ENCODE results near the gene IGF1. TPM values are rescaled to one million over a fixed set of nuclear protein-coding genes. Genes with fewer than 3 reads are reported as not detected.

The IGF1 gene
- total and polyA plus RNA-seq, 5 donors: 4.7 to 71.9 (median 6.5) TPM

DNA sequence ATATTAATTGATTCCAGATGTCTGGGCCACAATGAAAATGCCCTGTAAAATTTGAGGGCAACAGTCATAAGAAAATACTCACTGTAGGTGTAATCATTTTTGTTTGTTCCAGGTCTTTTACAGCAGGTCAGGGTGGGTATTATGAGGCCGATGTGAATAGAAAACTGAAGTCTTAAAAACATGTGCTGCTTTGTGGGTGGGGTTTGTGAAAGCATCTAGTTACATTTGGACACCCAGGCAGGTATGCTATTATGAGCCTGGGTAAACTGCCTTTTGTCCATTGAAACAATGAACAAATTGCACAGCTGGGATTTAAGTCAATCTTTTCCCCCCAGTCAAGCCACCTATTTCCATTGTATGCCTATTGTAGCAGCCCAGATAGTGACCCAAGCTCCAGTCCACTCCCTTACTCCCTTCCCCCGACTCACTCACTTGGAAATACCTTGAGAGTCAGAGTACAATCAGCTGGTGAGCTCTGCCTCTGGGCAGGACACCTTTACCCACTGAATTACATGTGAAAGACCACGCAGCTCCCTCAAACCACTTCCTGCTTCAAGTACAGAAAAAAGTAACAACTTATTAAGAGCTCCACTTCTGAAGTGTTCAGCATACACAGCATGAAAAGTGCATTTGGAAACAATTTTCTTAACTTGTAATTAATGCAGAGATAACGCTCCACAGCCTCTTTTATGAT, 1.8 kb downstream of the IGF1 start:
- ATAC-seq: peak in 1 of 2 donors; percentile 17
- H3K27ac ChIP-seq (ENCODE audit: low read length): no peak overlapping the region
- H3K4me1 ChIP-seq (ENCODE audit: control insufficient read depth, insufficient read depth, low read length): peaks cover 3% of the 10 kb centered on the region

DNA sequence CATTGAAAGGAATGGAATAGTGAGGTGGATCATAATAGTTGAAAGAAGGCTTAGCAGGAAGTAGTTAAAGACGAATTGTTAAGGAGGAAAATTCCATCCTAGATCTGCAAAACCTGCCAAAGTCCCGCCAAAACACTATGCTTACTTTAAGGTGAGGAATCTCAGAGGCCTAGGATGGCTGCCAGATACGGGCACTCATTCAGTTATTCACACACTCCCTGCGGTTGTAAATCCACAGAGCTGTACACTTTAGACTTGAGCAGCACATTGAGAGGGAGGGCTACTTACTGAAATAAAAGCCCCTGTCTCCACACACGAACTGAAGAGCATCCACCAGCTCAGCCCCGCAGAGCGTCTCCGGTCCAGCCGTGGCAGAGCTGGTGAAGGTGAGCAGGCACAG, 5.0 kb downstream of the IGF1 start:
- H3K27ac ChIP-seq (ENCODE audit: low read length): no peak overlapping the region
- no peak for ATAC-seq
- intact Hi-C loops (cut with DNase I): no loop called here
- no peak for DNase-seq
- no peaks in the 10 kb centered on the region for H3K9me3 ChIP-seq (ENCODE audit: control insufficient read depth, low read length)
- peaks cover 3% of the 10 kb centered on the region for H3K4me1 ChIP-seq (ENCODE audit: control insufficient read depth, insufficient read depth, low read length)
- no peaks in the 10 kb centered on the region for H3K27me3 ChIP-seq (ENCODE audit: control insufficient read depth, insufficient read depth)
- no peak overlapping the region for H3K4me3 ChIP-seq (ENCODE audit: low read length)
- 80% methylated on average over 9 of the region's 9 CpGs for WGBS

More for the DNA sequence above, 1.8 kb downstream of the IGF1 start:
- WGBS: 32% methylated on average over 4 of the region's 4 CpGs
- no peaks in the 10 kb centered on the region for H3K27me3 ChIP-seq (ENCODE audit: control insufficient read depth, insufficient read depth)
- no peaks in the 10 kb centered on the region for H3K9me3 ChIP-seq (ENCODE audit: control insufficient read depth, low read length)
- DNase-seq: no peak
- intact Hi-C loops (cut with DNase I): no loop called here
- peak overlapping the region; percentile 71 for H3K4me3 ChIP-seq (ENCODE audit: low read length)

DNA sequence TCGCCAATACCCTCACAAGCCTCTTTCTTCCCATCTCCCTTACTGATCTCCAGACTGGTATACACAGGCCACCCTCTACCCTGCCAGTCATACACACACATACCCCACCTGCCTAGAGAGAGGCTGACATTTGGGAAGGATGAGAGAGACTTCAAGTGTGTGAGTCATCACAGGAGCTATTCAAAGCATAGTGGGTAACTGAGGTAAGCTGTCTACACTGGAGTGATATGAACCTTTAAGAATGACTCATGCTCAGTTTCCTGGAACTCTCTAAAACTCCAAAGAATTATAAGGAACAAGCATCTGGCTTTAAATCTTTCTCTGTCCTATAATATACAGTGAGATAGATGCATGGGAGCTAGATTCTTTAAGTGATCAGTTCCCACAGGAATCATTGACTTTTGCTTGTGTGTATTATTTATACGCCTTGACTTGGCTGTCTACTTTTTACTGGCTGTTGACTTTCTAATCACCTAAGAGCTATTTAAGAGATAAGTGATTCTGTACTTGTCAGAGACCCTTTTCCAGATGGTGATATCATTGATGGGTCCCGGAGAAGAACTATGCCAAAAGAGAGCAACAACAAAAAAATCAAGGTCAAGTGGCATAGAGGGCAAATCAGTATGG, 5.8 kb downstream of the IGF1 start:
- Histone ChIP-seq H3K27me3 (ENCODE audit: control insufficient read depth, insufficient read depth) (no peaks in the 10 kb centered on the region), H3K4me3 (ENCODE audit: low read length) (no peak overlapping the region), H3K9me3 (ENCODE audit: control insufficient read depth, low read length) (no peaks in the 10 kb centered on the region), H3K4me1 (ENCODE audit: control insufficient read depth, insufficient read depth, low read length) (peaks cover 3% of the 10 kb centered on the region), H3K27ac (ENCODE audit: low read length) (no peak overlapping the region)
- ATAC-seq (peak in 1 of 2 donors; percentile 51), DNase-seq (no peak)
- intact Hi-C loops (cut with DNase I): no loop called here
- 67% methylated on average over 3 of the region's 3 CpGs for WGBS

DNA sequence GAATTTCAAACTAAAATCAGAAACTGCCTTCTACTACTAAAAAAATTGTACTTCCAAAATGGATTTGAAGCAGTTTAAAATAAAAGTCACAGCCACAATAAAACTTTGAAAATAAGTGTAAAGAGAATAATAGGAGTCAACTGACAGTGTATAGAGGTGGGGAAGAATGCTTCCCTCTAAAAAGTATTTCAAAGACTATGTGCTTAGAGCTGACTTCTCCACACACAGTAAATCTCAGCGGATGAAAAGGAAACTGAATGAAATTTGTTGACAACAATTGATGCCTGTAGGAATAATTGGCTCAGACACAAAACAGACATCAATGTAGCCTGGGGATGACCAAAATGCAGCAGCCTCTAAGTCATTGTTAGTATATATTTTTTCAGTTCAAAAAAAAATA, 7.9 kb downstream of the IGF1 start:
- Histone ChIP-seq H3K27ac (ENCODE audit: low read length) (no peak overlapping the region), H3K4me3 (ENCODE audit: low read length) (no peak overlapping the region), H3K4me1 (ENCODE audit: control insufficient read depth, insufficient read depth, low read length) (peaks cover 3% of the 10 kb centered on the region), H3K9me3 (ENCODE audit: control insufficient read depth, low read length) (no peaks in the 10 kb centered on the region), H3K27me3 (ENCODE audit: control insufficient read depth, insufficient read depth) (no peaks in the 10 kb centered on the region)
- intact Hi-C loops (cut with DNase I): no loop called here
- ATAC-seq (no peak), DNase-seq (no peak)
- 72% methylated on average over 1 of the region's 1 CpG for WGBS

DNA sequence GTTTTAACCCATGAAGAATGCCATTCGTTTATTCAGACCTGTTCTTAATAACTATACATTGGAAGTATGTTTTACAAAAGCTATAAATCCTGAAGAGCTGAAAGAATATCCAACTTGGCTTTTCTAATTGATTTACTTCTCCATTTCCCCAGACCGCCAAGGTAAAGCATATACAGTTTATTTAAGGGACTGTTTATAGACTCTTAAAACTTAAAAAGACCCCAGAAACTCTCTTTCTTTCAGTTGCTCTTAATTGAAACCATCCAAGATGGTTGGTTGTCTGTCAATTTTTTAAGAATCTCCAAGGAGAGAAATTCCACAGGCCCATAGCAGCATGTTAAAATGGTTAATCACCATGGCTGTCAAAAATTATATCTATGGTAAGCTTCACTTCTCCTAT, 8.8 kb downstream of the IGF1 start:
- intact Hi-C loops (cut with DNase I): no loop called here
- Histone ChIP-seq H3K4me1 (ENCODE audit: control insufficient read depth, insufficient read depth, low read length) (peaks cover 3% of the 10 kb centered on the region), H3K27me3 (ENCODE audit: control insufficient read depth, insufficient read depth) (no peaks in the 10 kb centered on the region), H3K9me3 (ENCODE audit: control insufficient read depth, low read length) (no peaks in the 10 kb centered on the region), H3K27ac (ENCODE audit: low read length) (no peak overlapping the region), H3K4me3 (ENCODE audit: low read length) (no peak overlapping the region)
- DNase-seq: no peak
- WGBS: 81% methylated on average over 2 of the region's 2 CpGs
- ATAC-seq: no peak

DNA sequence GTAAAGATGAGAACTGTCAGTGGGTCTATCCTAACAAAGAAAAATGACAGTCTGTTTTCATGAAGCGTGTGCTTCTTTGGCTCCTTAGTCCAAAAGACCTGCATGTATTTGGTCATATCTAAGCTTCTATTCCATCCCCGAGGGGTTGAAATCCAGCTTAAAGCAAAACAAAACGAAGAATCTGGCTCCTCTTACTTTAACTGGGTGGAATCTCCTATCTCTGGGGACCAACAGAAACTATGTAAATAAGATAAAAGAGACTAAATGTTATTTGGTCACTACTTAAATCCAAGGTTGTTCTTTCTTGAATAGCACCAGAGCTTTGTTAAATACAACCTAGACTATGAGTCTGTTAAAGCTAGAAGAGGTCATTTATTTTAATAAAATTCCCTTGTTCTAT, 9.4 kb downstream of the IGF1 start:
- no peak overlapping the region for H3K4me3 ChIP-seq (ENCODE audit: low read length)
- H3K27me3 ChIP-seq (ENCODE audit: control insufficient read depth, insufficient read depth): no peaks in the 10 kb centered on the region
- H3K9me3 ChIP-seq (ENCODE audit: control insufficient read depth, low read length): no peaks in the 10 kb centered on the region
- ATAC-seq (no peak), DNase-seq (no peak)
- intact Hi-C loops (cut with DNase I): no loop called here
- 40% methylated on average over 3 of the region's 3 CpGs for WGBS
- H3K27ac ChIP-seq (ENCODE audit: low read length): no peak overlapping the region
- peaks cover 3% of the 10 kb centered on the region for H3K4me1 ChIP-seq (ENCODE audit: control insufficient read depth, insufficient read depth, low read length)

DNA sequence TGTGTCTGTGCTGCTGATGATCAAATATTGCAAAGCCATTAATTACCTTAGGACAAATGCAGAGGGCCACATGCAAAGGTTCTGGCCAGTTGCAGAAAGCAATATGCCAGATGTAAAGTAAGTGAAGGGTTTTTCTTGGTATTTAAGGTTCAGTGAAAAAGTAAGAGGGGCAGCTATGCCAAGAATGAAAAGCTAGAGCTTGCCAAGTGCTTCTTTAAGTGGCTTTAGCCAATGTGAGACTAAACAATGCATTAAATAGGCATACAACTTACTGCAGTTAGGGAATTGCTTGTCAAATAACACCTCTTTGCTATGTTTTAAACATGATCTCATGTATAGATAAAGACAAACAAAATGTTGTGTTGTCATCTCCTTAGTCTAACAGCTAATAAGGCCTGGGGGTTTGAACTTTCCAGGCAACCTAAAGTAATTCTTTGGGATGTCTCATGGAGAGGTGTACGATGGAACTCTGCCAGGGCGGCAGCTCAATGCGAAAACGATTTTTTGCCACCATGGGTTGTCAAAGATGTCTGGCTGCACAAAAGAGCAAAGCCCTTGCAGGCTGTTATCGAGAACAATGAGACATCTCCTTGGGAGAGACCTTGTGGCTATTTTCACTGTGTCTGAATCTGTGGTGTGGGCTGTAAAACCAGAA, 12.0 kb downstream of the IGF1 start:
- DNase-seq (no peak), ATAC-seq (no peak)
- Histone ChIP-seq H3K9me3 (ENCODE audit: control insufficient read depth, low read length) (no peaks in the 10 kb centered on the region), H3K4me3 (ENCODE audit: low read length) (no peak overlapping the region), H3K27me3 (ENCODE audit: control insufficient read depth, insufficient read depth) (no peaks in the 10 kb centered on the region), H3K4me1 (ENCODE audit: control insufficient read depth, insufficient read depth, low read length) (no peaks in the 10 kb centered on the region), H3K27ac (ENCODE audit: low read length) (no peak overlapping the region)
- 75% methylated on average over 5 of the region's 5 CpGs for WGBS
- intact Hi-C loops (cut with DNase I): no loop called here

DNA sequence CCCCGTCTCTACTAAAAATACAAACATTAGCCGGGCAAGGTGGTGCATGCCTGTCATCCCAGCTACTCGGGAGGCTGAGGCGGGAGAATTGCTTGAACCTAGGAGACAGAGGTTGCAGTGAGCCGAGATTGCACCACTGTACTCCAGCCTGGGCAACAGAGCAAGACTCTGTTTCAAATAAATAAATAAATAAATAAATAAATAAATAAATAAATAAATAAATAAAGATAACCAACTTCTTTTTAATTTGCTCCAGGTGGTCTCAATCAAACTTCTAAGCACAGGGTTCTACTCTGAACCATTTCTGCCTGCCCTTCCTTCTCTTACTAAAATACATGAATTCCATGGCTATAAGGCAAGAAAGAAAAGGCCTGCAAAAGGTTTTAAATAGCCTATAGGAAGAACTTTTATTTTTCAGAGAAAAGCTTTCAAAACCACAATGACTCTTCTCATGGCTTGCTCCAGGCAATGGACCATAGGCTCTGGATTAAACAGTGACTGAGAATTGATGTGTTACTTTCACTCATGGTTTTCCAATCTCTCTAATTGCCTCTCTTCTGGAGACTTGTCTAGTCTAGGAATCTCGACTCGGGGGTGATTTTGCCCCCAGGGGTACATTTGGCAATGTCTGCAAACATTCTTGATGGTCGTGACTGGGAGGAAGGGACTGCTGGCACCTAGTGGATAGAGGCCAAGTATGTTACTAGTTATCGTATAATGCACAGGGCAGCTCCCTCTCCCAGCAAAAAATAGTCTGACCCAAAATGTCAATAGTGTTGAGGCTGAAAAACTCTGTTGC, 14.4 kb downstream of the IGF1 start:
- no peaks in the 10 kb centered on the region for H3K9me3 ChIP-seq (ENCODE audit: control insufficient read depth, low read length)
- no peaks in the 10 kb centered on the region for H3K27me3 ChIP-seq (ENCODE audit: control insufficient read depth, insufficient read depth)
- DNase-seq (no peak), ATAC-seq (no peak)
- H3K4me1 ChIP-seq (ENCODE audit: control insufficient read depth, insufficient read depth, low read length): no peaks in the 10 kb centered on the region
- H3K27ac ChIP-seq (ENCODE audit: low read length): no peak overlapping the region
- WGBS: 82% methylated on average over 9 of the region's 9 CpGs
- no peak overlapping the region for H3K4me3 ChIP-seq (ENCODE audit: low read length)
- intact Hi-C loops (cut with DNase I): no loop called here

DNA sequence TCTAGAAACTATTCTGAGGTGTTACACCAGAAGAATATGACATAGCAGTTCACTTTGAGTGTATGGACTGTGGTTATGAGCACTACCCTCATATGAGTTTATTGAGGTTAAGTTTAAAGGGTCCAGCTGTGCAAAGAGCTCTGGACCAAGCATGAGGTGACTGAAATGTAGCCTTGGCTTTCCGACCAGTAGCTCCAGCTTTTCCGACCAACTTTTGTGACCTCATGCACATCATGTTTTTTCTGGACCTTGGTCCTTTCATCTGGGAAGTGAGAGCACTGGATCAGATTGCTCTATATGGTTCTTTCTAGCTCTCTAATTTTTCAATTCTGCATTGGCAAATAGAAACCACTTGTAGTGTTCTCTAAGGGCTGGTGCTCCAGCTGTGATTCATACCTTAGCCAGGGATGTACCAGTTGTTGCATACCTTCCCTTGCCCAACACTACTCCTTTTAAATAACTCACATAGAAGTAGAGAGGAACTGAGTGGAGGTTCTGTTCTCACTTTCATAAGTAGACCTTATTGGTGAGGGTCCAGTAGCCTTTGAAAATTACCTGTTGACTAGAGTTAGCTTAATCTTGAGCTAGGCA, 16.6 kb downstream of the IGF1 start:
- H3K4me3 ChIP-seq (ENCODE audit: low read length): no peak overlapping the region
- DNase-seq (no peak), ATAC-seq (peak in 1 of 2 donors; percentile 41)
- H3K27me3 ChIP-seq (ENCODE audit: control insufficient read depth, insufficient read depth): no peaks in the 10 kb centered on the region
- 55% methylated on average over 2 of the region's 2 CpGs for WGBS
- H3K9me3 ChIP-seq (ENCODE audit: control insufficient read depth, low read length): no peaks in the 10 kb centered on the region
- intact Hi-C loops (cut with DNase I): no loop called here
- no peak overlapping the region for H3K27ac ChIP-seq (ENCODE audit: low read length)
- H3K4me1 ChIP-seq (ENCODE audit: control insufficient read depth, insufficient read depth, low read length): no peaks in the 10 kb centered on the region

DNA sequence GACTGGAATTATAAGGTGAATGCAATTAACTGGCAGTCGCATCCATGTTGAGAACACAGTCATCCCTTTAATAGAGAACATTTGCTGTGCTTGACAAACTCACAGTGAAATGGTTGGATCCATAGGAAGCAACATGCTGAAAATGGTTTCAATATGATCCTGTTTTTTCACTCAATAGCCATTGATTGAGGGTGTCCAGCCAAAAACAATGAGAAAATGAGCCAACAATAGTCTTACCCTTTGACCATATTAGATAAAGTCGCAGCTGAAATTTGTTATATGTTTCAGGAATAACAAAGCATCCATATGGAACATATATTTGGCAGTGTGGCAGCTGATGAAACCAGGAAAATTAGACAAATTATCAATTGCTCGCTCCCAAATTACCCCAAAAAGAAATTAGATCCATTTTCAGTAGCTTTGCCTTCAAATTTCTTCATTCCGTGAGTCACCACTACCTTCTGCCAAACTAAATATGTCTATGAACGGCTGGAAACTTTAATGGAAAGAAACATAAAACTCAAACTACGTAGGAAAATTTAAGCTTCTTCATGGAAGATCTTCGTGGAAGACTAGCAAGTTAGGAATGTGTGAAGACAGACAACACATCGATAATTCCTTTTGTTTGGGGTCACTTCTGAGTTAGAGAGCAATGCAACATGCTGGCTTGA, 17.4 kb downstream of the IGF1 start:
- H3K4me1 ChIP-seq (ENCODE audit: control insufficient read depth, insufficient read depth, low read length): no peaks in the 10 kb centered on the region
- H3K27me3 ChIP-seq (ENCODE audit: control insufficient read depth, insufficient read depth): no peaks in the 10 kb centered on the region
- DNase-seq: no peak
- 55% methylated on average over 8 of the region's 8 CpGs for WGBS
- intact Hi-C loops (cut with DNase I): no loop called here
- H3K9me3 ChIP-seq (ENCODE audit: control insufficient read depth, low read length): no peaks in the 10 kb centered on the region
- ATAC-seq: peak; percentile 32 to 49
- H3K27ac ChIP-seq (ENCODE audit: low read length): no peak overlapping the region
- H3K4me3 ChIP-seq (ENCODE audit: low read length): no peak overlapping the region
